Mesendoderm (in vitro differentiated cells): ENCODE results near the gene MMP7.

Experiments
- DNase-seq: peaks from one replicate; pipeline ENCODE4 v3.0.0; 2013
- H2AK5ac ChIP-seq: 2 replicates; pipeline ENCODE4 v1.6.1; 2013; ENCODE audit warnings: low read length, inconsistent platforms
- H2BK120ac ChIP-seq: 2 replicates; pipeline ENCODE4 v1.6.1; 2013; ENCODE audit warnings: low read depth, mild to moderate bottlenecking, low read length, moderate library complexity, mixed read lengths
- H2BK15ac ChIP-seq: replicated peaks from 2 replicates; pipeline ENCODE4 v1.6.1; 2013; ENCODE audit warnings: low read depth, mild to moderate bottlenecking, moderate library complexity
- H2BK5ac ChIP-seq: 2 replicates; pipeline ENCODE4 v1.6.1; 2013; ENCODE audit warnings: low read length, inconsistent platforms
- H3K18ac ChIP-seq: 2 replicates; pipeline ENCODE4 v1.6.1; 2013; ENCODE audit warnings: mild to moderate bottlenecking, low read length, mixed read lengths
- H3K23ac ChIP-seq: one replicate; pipeline ENCODE4 v1.6.1; 2013; ENCODE audit warnings: low read length
- H3K27ac ChIP-seq: 2 replicates; pipeline ENCODE4 v1.5.1; 2013; ENCODE audit warnings: low read depth, mild to moderate bottlenecking, inconsistent platforms, low read length, moderate library complexity
- H3K27me3 ChIP-seq: 2 replicates; pipeline ENCODE4 v1.6.1; 2013; ENCODE audit warnings: low read length, control low read depth, mild to moderate bottlenecking, inconsistent platforms; ENCODE audit not compliant: insufficient read depth, poor library complexity
- H3K36me3 ChIP-seq: 2 replicates; pipeline ENCODE4 v1.6.1; 2013; ENCODE audit warnings: low read length, inconsistent platforms; ENCODE audit not compliant: control insufficient read depth, insufficient read depth
- H3K4ac ChIP-seq: one replicate; pipeline ENCODE4 v1.6.1; 2013; ENCODE audit warnings: low read depth, mild to moderate bottlenecking, low read length, moderate library complexity
- H3K4me1 ChIP-seq: 2 replicates; pipeline ENCODE4 v1.6.1; 2013; ENCODE audit warnings: low read depth, low read length, inconsistent platforms; ENCODE audit not compliant: control insufficient read depth
- H3K4me2 ChIP-seq: 2 replicates; pipeline ENCODE4 v1.6.1; 2013; ENCODE audit warnings: low read length
- H3K4me3 ChIP-seq: 2 replicates; pipeline ENCODE4 v1.5.1; 2013; ENCODE audit warnings: mild to moderate bottlenecking, low read length
- H3K56ac ChIP-seq: one replicate; pipeline ENCODE4 v1.6.1; 2013; ENCODE audit warnings: low read length
- H3K79me1 ChIP-seq: 2 replicates; pipeline ENCODE4 v1.6.1; 2013; ENCODE audit warnings: low read length, inconsistent platforms
- H3K79me2 ChIP-seq: 2 replicates; pipeline ENCODE4 v1.6.1; 2013; ENCODE audit warnings: mild to moderate bottlenecking, low read length; ENCODE audit not compliant: control insufficient read depth, insufficient read depth
- H3K9ac ChIP-seq: 2 replicates; pipeline ENCODE4 v1.6.1; 2013; ENCODE audit warnings: low read length, inconsistent platforms
- H4K5ac ChIP-seq: one replicate; pipeline ENCODE4 v1.6.1; 2013; ENCODE audit warnings: low read length
- H4K8ac ChIP-seq: one replicate; pipeline ENCODE4 v1.6.1; 2013; ENCODE audit warnings: low read depth, mild to moderate bottlenecking, control low read depth, low read length, moderate library complexity
- WGBS: extraction: QIAGEN DNeasy Blood & Tissue Kit; methylation state at CpG from one replicate; pipeline ENCODE4 v1.1.7; 2013; ENCODE audit warnings: low lambda C conversion rate, missing lambda C conversion rate; ENCODE audit not compliant: insufficient coverage; ENCODE audit errors: extremely low coverage; 5-methylcytosine and 5-hydroxymethylcytosine counted together

MMP7 gene

DNA sequence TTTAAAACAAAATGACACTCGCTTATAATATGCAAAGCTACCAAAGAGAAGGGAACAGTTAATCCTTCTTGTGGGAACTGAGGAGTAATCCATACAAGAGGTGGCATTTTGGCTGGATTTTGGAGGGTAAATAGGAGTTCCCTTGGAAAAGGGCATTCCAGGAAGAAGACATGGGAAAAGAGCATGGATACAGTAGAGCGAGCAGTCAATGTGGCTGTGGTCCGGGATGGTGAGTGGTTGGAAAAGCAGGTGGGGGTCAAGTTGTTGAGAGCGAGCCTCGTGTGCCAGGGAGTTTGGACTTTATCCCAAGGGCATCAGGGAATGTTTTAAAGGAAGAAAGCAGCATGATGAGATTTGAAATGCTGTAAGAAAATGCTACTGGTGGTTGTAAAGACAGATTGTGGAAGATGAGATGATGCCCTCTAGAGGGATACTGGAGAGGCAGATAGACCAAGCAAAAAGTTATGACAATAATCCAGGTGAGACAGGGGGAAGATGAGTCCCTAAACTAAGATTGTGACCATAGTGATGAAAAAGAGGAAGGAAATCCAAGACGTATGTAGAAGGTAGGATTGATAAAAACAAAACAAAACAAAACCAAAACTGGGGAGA, 3.8 kb upstream of the MMP7 start:
- Histone ChIP-seq H3K27me3 (no peaks in the 10 kb centered on the region), H3K4ac (no peak overlapping the region), H3K18ac (no peak overlapping the region), H3K4me3 (no peak overlapping the region), H4K8ac (no peak overlapping the region), H3K56ac (no peak overlapping the region), H2BK120ac (no peak overlapping the region), H3K23ac (no peak overlapping the region), H3K9ac (no peak overlapping the region), H2BK5ac (no peak overlapping the region), H3K4me2 (no peak overlapping the region), H3K4me1 (no peaks in the 10 kb centered on the region), H3K79me1 (no peaks in the 10 kb centered on the region), H2BK15ac (no peak overlapping the region), H2AK5ac (no peak overlapping the region), H4K5ac (no peak overlapping the region), H3K27ac (no peak overlapping the region), H3K79me2 (no peaks in the 10 kb centered on the region), H3K36me3 (no peaks in the 10 kb centered on the region)
- WGBS: no CpG with 5 or more reads among the region's 6 CpGs
- no peak for DNase-seq

DNA sequence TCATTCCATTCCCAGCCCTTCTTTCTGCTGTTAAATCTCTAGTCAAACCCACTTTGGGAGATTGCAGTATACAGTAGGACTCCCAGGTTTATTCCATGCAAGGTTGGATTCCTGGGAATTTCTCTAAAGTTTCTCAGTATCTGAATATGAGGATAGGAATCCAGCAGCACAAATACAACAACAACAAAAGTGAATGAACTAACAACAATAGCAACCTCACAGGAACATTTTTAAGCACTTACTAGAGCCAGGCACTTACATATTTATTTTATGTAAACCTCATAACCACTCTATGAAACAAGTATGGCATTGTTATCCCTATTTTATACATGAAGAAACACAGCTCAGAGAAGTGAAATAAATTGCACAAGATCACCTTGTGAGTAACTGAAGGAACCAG, 1.9 kb downstream of the MMP7 start:
- H4K5ac ChIP-seq: no peak overlapping the region
- no peak overlapping the region for H3K56ac ChIP-seq
- H3K79me2 ChIP-seq: no peaks in the 10 kb centered on the region
- no peak overlapping the region for H2BK15ac ChIP-seq
- H3K4me3 ChIP-seq: no peak overlapping the region
- no peak overlapping the region for H3K4ac ChIP-seq
- no peak overlapping the region for H2AK5ac ChIP-seq
- H3K36me3 ChIP-seq: no peaks in the 10 kb centered on the region
- H3K23ac ChIP-seq: no peak overlapping the region
- H2BK120ac ChIP-seq: no peak overlapping the region
- DNase-seq: no peak
- H3K18ac ChIP-seq: no peak overlapping the region
- peak overlapping the region; percentile 28 for H4K8ac ChIP-seq
- no peak overlapping the region for H3K9ac ChIP-seq
- no peak overlapping the region for H3K27ac ChIP-seq
- no peaks in the 10 kb centered on the region for H3K79me1 ChIP-seq
- H3K4me1 ChIP-seq: no peaks in the 10 kb centered on the region
- no peak overlapping the region for H2BK5ac ChIP-seq
- H3K27me3 ChIP-seq: no peaks in the 10 kb centered on the region
- H3K4me2 ChIP-seq: no peak overlapping the region

DNA sequence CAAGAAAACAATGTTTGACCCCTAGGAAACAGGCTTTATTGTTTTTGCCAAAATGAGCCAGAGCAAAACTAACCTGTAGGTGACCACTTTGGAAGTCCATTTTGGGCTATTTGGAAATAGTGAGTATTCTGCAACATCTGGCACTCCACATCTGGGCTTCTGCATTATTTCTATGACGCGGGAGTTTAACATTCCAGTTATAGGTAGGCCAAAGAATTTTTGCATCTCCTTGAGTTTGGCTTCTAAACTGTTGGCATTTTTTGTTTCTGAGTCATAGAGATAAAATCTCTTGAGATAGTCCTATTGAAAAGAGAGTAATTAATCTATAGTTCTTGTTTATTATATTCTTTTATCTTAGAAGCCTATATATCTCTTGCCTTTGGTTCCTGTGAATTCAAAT, 2.9 kb downstream of the MMP7 start:
- no CpG with 5 or more reads among the region's 2 CpGs for WGBS
- DNase-seq: peak; percentile 52
- Histone ChIP-seq H3K4me1 (no peaks in the 10 kb centered on the region), H3K18ac (no peak overlapping the region), H3K79me2 (no peaks in the 10 kb centered on the region), H2BK15ac (no peak overlapping the region), H3K23ac (no peak overlapping the region), H2AK5ac (no peak overlapping the region), H3K27ac (no peak overlapping the region), H2BK5ac (no peak overlapping the region), H4K8ac (no peak overlapping the region), H3K9ac (no peak overlapping the region), H3K79me1 (no peaks in the 10 kb centered on the region), H3K4me3 (no peak overlapping the region), H3K27me3 (no peaks in the 10 kb centered on the region), H2BK120ac (no peak overlapping the region), H3K56ac (no peak overlapping the region), H4K5ac (no peak overlapping the region), H3K36me3 (no peaks in the 10 kb centered on the region), H3K4me2 (no peak overlapping the region), H3K4ac (no peak overlapping the region)

DNA sequence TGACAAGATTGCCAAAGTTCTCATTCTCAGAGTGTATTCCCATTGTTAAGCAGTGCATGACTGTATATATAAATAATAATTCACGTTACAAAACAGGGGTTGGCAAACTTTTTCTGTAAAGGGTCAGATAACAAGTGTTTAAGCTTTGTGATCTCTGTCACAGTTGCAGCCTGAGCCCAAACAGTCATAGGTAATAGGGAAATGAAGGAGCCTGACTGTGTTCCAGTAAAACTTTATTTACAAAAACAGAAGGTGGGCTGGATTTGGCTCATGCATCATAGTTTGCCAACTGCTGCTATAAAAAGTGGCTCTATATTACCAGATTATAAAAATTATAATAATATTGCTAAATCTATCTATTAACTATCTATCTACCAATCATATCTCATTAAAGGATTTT, 3.5 kb downstream of the MMP7 start:
- no peak for DNase-seq
- Histone ChIP-seq H4K8ac (no peak overlapping the region), H2BK120ac (no peak overlapping the region), H3K4me1 (no peaks in the 10 kb centered on the region), H3K27me3 (no peaks in the 10 kb centered on the region), H3K27ac (no peak overlapping the region), H3K18ac (no peak overlapping the region), H3K23ac (no peak overlapping the region), H3K36me3 (no peaks in the 10 kb centered on the region), H3K56ac (no peak overlapping the region), H3K4me3 (no peak overlapping the region), H3K79me1 (no peaks in the 10 kb centered on the region), H3K79me2 (no peaks in the 10 kb centered on the region), H2BK5ac (no peak overlapping the region), H4K5ac (no peak overlapping the region), H2AK5ac (no peak overlapping the region), H2BK15ac (no peak overlapping the region), H3K4ac (no peak overlapping the region), H3K4me2 (no peak overlapping the region), H3K9ac (no peak overlapping the region)
- WGBS: no CpG with 5 or more reads among the region's 1 CpG

DNA sequence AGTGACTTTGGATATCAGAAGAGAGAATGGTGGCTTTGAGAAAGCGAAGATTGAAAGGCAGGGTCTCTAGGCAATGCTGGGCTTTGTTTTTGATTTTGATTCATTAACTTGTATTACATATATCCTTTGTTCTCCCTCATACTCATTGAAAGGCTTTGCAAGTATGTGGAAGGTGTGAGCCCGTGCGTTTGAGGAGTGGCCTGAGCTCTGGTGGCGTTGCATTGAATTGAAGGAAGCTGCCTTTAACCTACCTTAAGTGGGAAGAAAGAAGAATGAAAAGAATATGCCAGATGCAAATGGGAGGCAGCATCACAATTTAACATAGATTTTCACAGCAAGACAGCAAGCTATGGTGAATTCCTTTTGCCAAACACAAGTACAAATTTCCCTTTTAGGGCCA, 6.7 kb downstream of the MMP7 start:
- no peak overlapping the region for H3K18ac ChIP-seq
- H3K4me2 ChIP-seq: no peak overlapping the region
- H3K4ac ChIP-seq: no peak overlapping the region
- H3K23ac ChIP-seq: no peak overlapping the region
- no peak overlapping the region for H2BK15ac ChIP-seq
- peak; percentile 52 for DNase-seq
- no peaks in the 10 kb centered on the region for H3K79me1 ChIP-seq
- H3K4me3 ChIP-seq: no peak overlapping the region
- H2BK5ac ChIP-seq: no peak overlapping the region
- H3K9ac ChIP-seq: no peak overlapping the region
- no peak overlapping the region for H4K5ac ChIP-seq
- H3K79me2 ChIP-seq: no peaks in the 10 kb centered on the region
- H2BK120ac ChIP-seq: no peak overlapping the region
- H3K36me3 ChIP-seq: no peaks in the 10 kb centered on the region
- no peak overlapping the region for H4K8ac ChIP-seq
- H3K4me1 ChIP-seq: no peaks in the 10 kb centered on the region
- no peak overlapping the region for H3K27ac ChIP-seq
- no peaks in the 10 kb centered on the region for H3K27me3 ChIP-seq
- no peak overlapping the region for H2AK5ac ChIP-seq
- WGBS: no CpG with 5 or more reads among the region's 4 CpGs
- H3K56ac ChIP-seq: no peak overlapping the region

DNA sequence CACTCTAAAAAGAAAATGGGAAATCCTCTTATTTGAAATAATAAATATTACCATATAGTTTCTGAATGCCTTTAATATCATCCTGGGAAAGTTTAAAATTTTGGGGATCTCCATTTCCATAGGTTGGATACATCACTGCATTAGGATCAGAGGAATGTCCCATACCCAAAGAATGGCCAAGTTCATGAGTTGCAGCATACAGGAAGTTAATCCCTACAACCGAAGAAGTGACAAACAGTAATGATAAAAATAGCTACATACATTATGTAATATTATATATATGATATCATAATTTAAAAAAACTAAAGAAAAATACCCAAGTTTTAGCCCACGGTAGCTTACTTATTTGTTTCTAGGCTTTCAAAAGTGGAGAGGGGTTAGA, 7.4 kb downstream of the MMP7 start:
- Histone ChIP-seq H3K18ac (no peak overlapping the region), H3K56ac (no peak overlapping the region), H3K79me1 (no peaks in the 10 kb centered on the region), H4K5ac (no peak overlapping the region), H2BK120ac (no peak overlapping the region), H3K23ac (no peak overlapping the region), H3K4me1 (no peaks in the 10 kb centered on the region), H3K27me3 (no peaks in the 10 kb centered on the region), H3K9ac (no peak overlapping the region), H3K27ac (no peak overlapping the region), H3K4ac (no peak overlapping the region), H3K36me3 (no peaks in the 10 kb centered on the region), H3K79me2 (no peaks in the 10 kb centered on the region), H2BK15ac (no peak overlapping the region), H2BK5ac (no peak overlapping the region), H4K8ac (no peak overlapping the region), H3K4me3 (no peak overlapping the region), H3K4me2 (no peak overlapping the region), H2AK5ac (no peak overlapping the region)
- WGBS: no CpG with 5 or more reads among the region's 2 CpGs
- DNase-seq: no peak
